ENCODE data around the gene D2HGDH.
"Not testable (repeated sequence)": the region's sequence is repeated elsewhere in the genome, so short reads cannot be mapped to it uniquely, and the experiment has no call there.

D2HGDH gene

DNA sequence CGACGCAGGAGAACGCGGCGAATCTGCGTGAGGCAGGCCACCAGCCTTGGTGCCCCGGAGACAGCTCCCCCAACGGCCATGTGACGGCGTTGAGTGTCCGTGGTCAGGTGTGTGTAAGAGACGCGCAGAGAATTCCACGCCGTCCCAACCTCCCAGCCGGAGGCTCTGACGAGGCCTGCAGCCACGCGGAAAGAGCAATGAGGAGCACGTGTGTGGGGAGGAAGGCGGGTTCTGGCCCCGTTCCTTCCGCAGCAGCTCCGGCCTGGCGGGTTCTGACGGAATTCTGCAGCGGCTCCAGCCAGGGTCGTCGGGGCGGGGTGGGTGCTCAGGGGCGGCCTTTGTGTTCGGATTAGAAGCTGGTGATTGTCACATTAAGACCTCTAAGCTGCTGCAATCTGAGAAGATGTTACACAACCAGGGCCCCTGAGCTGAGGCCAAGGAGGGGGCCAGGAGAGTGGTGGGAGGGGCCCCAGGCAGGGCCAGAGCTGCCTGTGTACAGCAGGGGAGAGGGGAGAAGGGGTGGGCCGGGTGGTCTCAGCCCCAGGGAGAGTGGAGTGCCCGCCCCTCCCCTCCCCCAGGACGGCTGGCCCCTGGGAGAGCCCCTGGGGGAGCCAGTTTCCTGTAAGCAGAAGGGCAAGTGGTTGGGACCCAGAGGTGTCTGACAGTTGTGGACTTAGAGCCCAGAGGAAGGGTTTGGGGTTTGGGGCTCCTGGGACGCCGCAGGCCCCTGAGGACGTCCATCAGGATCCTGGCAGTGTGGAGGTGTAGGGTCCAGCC, 37.0 kb downstream of the D2HGDH start:
- DNase-seq, result no peak

DNA sequence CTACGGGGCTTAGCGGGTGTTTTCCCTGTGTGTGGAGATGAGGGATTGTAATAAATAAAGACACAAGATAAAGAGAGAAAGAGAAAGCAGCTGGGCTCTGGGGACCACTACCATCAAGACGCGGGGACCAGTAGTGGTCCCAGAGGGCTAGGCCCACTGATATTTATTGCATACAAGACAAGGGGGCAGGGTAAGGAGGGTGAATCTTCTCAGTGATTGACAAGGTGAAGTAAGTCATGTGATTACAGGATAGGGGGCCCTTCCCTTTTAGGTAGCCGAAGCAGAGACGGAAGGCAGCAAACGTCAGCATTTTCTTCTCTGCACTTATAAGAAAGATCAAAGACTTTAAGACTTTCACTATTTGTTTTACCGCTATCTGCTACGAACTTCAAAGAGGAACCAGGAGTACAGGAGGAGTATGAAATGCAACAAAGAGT, 37.7 kb downstream of the D2HGDH start:
- DNase-seq, result peak; percentile 67

- DNase-seq, result no peak
Measured at GRCh38 chr2:241773511-241774418, 39.3 kb downstream of the D2HGDH start.

DNA sequence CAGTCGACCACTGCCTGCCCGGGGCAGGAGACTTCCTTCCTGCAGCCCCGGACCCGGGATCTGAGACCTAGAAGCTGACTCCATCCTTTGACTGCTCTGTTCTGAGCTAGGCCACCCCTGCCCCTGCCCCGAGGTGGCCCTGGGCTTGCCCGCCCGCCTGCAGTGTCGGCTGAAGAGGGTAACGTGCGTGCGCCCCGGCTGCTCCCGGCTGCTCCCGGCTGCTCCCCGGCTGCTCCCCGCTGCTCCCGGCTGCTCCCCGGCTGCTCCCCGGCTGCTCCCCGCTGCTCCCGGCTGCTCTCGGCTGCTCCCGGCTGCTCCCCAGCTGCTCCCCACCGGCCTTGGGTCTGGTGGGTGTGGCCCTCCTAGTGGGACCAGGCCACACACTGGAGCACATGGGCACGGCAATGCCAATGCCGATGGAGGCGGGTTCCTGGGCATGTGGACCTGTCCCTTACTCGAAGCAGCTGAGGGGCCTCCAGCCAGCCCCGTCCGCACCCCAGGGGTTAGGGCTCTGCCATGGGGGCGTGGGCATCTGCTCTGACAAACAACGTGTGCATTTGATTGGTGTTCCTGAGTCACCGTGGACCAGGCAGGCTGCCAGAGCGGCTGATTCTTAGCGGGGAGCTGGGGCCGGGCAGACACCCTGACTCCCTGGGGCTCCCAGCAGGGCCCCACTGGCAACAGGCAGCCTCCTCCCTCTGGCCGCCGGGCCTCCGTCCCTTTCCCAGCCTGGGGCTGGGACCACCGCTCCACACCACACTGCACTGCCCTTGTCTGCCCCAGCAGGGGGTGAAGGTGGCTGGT, 40.2 kb downstream of the D2HGDH start:
- DNase-seq, result no peak

DNA sequence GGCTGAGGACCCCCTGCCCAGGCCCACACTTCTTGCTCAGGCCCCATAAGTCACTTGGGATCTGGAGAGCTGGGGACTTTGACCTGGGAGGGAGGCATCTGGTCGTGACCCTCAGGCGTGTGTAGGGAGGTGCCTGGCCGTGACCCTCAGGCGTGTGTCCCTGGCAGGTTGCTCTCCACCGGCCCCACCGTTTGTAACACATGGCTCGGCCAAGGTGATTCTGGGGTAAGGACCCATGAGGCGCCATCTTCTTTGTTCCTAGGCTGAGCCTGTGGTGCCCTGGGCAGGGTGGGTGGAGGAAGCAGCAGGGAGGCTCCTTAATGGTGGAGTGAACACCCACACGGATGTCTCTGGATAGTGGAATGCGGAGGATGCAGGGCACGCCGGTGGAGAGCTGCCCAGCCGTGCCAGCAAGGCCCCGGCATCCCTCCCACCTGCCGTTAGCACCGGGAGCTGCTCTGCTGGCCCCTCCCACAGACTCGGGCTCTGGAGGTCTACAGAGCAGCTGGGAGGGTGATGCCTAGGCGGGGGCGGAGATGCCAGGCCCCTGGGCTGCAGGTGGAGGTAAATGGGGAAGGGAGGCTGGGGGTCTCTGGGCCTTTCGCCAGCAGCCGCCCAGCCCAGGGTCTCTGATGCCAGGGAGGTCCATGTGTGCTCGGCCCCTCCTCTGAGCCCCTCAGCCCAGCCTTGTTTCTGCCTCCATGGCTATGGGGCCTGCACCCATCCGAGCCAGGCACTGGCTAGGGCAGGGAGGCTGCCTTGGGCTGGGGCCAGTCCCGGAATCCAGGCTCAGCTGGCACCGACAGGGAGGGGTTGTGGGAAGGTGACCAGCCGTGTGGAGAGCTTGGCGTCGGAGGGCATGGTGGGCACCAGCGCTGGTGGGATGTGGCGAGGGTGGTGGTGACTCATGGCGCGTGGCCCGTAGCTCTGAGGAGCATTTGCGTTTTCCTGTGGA, 41.1 kb downstream of the D2HGDH start:
- DNase-seq, result no peak

DNA sequence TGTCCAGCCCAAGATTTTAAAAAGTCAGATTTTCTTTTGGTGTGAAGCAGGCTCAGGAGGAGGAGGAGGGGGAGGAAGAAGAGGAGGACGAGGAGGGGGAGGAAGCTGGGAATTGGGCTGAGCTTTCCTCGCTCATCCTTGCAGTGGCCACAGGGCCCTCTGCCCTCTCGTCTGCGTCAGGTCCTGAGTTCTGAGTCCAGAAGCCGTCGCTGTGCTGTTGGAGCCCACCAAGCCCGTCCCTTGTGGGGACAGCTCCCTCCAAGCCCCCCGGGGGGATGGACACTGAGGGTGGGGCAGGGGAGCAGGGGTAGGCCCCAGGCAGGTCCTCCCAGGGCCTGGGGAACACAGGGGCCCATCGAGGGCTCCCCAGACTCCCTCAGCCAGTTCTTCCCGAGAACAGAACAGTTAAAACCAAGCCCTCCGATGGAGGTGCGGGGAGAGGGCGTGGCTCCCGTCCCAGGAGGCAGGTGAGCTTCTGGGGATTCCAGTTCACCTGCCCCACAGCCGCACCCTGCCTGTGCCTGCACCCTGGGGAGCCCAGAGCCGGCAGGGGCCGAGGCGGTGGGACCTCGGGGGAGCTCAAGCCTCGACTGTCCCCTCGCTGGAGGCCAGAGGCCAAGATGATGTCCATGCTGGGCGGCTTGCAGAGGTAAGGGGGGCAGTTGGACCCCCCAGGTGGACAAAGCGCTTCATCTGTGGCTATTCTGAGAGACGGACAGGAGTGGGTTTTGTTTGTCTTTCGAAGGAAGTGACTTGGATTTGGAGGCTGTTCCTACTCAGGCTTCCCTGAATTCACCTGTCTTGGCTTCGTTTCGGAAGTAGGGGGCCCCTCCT, 42.1 kb downstream of the D2HGDH start, which contains the start of gene GAL3ST2:
Gene GAL3ST2, plus strand, starts transcription at position 487 of the 834 bp plus-strand sequence. Its CDS starts 134 bp downstream, at position 621.
- no peak for DNase-seq

DNA sequence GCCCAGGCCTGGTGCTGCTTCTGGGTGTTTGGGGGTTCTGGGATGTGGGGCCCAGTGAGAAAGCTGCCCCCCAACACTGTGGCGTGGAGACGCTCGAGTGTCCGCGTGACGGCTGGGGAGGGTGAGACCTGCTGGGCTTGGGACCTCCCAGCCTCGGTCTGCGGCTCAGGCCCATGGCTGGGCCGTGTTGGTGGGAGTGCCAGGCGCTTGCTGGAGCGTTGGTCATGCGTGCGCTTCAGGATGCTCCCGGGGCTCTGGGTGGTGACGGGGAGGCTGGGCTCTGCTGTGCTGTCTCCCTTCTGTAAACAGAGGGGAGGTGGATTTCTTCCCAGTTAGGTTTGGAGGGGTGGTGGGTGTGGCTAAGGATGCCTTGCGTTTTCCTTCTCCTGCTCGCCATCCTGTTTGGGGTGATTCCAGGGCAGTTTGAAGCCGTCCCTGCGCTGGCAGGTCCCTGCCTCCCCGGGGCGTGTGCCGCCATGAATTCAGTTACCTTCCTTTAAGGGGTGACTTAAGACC, 42.8 kb downstream of the D2HGDH start:
- DNase-seq, result no peak

DNA sequence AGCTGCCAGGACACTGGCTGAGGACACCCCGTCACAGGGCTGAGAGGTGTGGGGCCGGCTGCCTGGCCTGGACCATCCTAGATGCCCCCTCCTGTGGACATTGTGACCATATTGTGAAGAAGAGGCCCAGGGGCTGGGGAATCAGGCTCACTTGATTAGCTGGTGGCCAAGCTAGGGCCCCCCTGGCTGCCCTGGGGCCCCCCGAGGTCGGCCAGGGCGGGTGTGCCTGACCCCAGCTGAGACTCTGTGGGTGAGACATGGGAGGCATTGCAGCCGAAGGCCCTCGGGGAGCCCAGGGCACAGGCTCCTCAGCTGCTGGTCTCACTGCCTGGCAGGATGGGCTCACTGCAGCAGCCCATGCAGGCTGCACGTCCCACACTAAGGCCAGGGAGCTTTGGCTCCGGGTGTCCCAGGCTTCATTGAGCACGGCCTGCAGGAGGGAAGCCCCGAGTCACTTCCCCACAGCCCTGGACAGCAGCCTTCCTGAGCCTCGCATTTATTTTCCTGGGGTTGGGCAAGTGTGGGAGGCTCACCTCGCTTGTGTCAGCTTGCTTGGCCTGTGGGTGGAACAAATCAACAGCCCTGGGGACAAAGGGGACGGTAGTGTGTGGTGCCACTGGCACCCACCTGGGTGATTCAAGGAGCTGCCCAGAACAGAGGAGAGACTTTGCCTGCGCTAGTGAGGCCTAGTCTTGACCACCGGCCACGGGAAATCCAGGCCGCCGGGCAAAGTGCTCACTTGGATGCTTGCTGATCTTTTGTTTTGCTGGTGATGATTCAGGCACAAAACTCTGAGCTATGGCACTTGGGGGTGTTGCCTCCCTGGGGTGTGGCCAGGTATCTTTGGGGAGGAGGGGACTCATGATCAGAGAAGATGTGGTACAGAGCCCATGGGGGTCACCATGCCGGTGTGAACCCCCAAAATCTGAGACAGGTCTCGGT, 43.5 kb downstream of the D2HGDH start:
- no peak for DNase-seq

DNA sequence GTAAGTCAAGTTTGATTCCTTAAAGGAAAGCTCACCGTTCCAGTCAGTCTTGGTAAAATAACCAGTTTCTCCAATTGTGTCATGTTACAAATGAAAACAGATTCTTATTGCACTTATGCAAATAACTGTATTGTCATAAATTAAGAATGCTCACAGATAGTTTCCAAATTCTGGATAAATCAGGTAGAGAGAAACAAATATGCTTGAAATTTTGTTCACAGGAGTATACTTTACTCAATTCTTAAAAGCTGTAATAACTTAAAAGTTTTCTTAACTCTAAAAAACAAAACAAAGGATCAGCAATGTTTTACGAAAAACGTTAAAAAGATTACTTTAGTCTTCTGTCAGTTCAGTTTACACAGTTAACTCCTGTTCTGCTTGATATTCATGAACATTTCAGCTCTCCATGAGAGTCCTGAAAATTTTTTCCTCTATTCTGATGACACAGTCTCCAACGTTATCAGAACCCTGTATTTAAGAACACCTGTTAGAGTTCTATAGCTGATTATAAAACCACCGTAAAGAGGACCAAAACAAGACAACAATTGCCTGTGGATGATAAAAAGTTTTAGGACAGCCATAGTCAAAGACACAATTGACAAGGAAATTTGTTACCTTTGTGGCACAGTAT, 46.6 kb downstream of the D2HGDH start:
- no peak for DNase-seq

GRCh38 chr2:241782053-241782452, 47.6 kb downstream of the D2HGDH start:
- not testable (repeated sequence) for DNase-seq

- DNase-seq, result no peak
Measured at GRCh38 chr2:241788135-241788534, 53.7 kb downstream of the D2HGDH start.

DNA sequence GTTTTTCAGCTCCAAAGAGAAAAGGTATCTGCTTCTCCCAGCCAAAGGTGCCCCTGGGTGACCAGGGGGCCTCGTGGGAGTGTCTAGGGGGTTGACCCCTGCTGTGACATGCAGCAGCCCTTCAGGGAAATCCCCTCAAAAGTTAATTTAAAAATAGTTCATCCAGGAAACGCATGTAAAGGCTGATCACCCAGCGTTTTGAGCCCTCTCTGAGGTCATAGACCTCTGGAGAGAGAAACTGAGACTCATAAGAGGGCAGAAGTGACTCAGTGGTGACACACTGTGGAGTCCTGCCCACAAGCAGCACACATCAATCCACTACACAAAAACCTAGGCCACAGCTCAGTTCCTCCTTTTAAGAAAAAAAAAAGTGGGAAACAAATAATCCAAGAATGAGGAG, 54.1 kb downstream of the D2HGDH start:
- DNase-seq, result peak; percentile 43

- not testable (repeated sequence) for DNase-seq
Measured at GRCh38 chr2:241791385-241791784, 57.0 kb downstream of the D2HGDH start.

DNA sequence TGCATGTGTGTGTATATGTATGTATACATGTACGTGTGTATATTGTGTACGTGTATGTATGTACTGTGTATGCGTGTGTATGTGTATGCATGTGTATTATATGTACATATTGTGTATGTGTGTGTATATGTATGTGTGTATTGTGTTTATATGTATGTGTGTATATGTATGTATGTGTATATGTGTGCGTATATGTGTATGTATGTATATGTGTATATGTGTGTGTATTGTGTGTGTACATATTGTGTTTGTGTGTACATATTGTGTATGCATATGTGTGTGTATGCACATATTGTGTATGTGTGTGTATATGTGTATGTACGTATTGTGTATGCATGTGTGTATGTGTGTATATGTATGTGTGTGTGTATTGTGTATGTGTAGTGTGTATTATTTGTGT, 59.0 kb downstream of the D2HGDH start:
- DNase-seq, result no peak

DNA sequence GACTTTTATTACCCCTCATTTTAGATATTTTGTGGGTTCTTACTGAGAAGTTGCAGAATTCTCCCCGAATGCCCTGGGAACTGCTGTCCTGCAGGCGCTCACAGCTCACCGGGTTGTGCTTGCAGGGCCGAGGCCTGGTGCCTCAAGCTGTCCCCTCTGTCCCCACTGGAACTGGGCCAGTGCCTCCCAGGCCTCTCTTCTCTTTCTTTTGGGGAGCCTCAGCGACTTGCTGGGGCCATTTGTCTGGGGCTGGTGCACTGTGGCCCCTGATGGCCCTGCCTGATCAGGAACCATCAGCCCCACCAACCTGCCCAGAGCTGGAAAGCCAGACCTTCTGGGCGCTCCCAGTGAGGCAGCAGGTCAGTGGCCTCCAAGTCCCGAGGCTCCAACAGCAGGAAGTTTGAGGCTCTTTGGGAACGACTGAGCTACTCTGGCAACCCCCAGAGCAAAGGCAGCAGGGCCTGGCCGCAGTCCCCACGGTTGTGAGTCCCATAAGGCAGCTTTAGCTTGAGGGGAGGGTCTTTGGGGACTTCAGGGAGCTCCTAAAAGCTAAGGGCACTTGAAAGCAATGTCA, 59.9 kb downstream of the D2HGDH start:
- no peak for DNase-seq

DNA sequence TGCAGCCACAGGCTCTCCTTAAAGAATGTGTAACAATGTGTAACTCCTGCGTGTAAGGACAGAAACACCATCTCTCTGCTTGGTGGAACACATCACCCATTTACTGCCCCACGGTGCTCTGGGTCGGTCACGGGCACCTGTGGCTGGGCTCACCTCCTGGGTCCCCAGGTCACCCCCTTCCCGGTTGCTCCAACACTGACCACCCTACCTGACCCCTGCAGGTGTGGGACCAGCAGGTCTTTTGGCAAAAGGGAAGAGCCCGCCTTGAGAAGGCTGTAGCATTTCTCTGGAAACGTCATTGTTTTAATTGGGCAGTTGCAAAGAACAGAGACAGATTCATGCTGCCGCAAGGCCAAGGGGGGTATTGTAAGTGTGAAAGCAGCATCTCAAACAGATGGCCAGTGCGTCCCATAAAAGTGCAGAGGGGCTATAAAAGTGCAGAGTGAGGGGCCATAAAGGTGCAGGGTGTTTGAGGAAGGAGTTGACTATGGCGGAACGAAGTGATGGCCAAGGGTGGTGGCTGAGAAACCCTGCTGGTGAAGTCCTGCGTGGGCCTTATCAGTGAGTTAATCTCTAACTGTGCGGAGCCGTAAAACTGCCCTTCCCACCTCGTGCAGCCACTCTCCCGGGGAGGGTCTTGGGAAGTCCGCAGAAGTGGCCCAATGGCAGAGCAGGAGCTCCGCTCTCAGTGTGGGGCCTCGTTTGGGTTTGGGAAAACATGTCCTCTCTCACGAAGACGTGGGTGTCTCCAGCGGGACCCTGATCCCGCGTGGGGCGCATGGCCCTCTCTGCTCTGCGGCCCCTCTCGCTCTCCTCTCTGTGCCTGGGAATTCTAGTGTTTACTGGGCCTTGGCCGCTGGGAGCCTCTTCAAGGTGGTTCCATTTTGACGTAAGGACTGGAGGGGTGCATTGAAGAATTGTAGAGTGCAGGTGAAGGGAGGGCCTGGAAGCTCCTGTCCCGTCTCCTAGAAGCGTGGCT, 60.9 kb downstream of the D2HGDH start:
- DNase-seq, result no peak

- DNase-seq, result no peak
Measured at GRCh38 chr2:241796209-241796608, 61.8 kb downstream of the D2HGDH start.
